Measurements from ENCODE around the gene UPB1. TPM values are rescaled to one million over a fixed set of nuclear protein-coding genes. Genes with fewer than 3 reads are reported as not detected.

The UPB1 gene
- total RNA-seq, 2 experiments from 2014 or later: 0.10 TPM; not detected in 1

GRCh38 chr22:24499706-24500276 lies 4.7 kb downstream of the UPB1 start:
- H3K4me3 Mint-ChIP-seq: no peak overlapping the region
- peaks cover 7% of the 10 kb centered on the region for H3K4me1 Mint-ChIP-seq (ENCODE audit: low read depth)
- no peaks in the 10 kb centered on the region for H3K36me3 Mint-ChIP-seq (ENCODE audit: low read depth)
- peaks cover 9% of the 10 kb centered on the region for H3K27me3 Mint-ChIP-seq (ENCODE audit: low read depth)
- no peak for DNase-seq
- CTCF ChIA-PET: interaction anchor here (1.1 to 1.2 kb wide), 2 partner anchors 26 to 166 kb away, joined by 3 to 4 read pairs; no protein-coding TSS in a partner anchor
- H3K9me3 Mint-ChIP-seq: no peaks in the 10 kb centered on the region
- intact Hi-C loops (cut with micrococcal nuclease): loop anchor here (5.0 kb wide), 1 partner anchor 227 kb away; the partner anchor contains the start of gene SPECC1L
- no peak overlapping the region for H3K27ac Mint-ChIP-seq

DNA sequence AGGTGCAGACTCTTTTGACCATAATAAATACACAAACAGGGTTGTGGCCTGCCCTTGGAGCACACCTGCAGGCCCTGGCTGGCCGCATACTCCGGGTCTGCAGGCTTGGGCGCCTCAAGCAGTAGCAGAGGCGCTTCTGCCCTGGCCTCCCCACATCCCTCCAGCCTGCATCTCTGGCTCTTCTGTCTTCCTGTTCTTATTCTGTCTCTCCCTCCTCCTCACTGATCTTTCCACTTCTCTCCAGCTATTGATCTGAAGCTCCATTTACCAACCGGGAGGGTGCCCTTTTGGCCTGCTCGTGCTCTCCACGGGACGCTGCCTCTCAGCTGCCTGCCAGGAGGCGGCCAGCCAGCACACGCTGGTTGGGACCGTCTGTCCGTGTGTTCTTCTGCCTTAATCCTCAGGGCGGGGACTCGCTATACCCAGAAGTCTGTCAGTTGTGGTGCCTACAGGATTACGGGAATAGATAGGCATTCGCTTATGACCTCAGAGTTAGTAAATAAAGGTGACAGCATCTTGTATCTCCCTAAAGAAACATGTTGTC lies 5.2 kb downstream of the UPB1 start:
- no peak for DNase-seq
- Mint-ChIP-seq H3K9me3 (no peaks in the 10 kb centered on the region), H3K27ac (no peak overlapping the region), H3K36me3 (ENCODE audit: low read depth) (no peaks in the 10 kb centered on the region), H3K27me3 (ENCODE audit: low read depth) (peaks cover 4% of the 10 kb centered on the region), H3K4me1 (ENCODE audit: low read depth) (peaks cover 7% of the 10 kb centered on the region), H3K4me3 (no peak overlapping the region)
- intact Hi-C loops (cut with micrococcal nuclease): loop anchor here (5.0 kb wide), 1 partner anchor 228 kb away; the partner anchor contains the start of gene SPECC1L
- CTCF ChIA-PET: interaction anchor here (1.1 to 6.2 kb wide), 3 partner anchors 25 to 167 kb away, joined by 3 to 45 read pairs (median 4); no protein-coding TSS in a partner anchor

DNA sequence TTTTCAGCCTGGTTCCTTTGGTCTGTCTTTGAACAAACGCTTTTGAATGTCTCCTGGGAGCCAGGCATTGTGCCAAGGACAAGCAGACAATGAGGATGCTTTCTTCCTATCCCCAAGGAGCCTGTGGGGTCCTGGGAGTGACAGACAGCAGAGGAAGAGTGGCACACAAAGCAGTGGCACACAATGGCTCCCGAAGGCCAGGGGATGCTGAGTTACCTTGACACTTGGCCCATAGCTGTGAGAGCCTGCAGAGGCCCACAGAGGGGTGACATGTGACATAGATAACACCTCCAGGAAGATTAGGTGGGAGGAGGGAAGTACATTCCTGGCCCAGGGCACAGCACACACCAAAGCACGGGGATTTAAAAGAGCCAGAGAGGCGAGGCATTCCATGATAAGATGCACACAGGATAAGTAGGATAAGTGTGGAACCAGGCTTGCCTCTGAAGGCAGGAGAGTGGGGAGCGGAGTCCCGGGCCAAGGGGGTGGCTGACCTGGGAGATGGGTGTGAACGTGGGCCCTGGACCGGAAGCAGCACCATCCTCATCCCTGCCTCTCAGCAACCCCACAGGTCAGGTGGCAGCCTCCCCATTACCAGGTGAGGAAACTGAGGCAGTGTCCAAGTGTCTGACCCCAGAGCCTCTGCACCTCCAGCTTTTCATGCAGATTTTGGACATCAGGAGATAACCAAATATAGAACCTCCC lies 6.3 kb downstream of the UPB1 start:
- H3K4me3 Mint-ChIP-seq: no peak overlapping the region
- CTCF ChIA-PET: interaction anchor here (1.3 to 6.2 kb wide), 5 partner anchors 15 to 79 kb away, joined by 5 to 45 read pairs (median 5); no protein-coding TSS in a partner anchor
- no peak for DNase-seq
- intact Hi-C loops (cut with micrococcal nuclease): loop anchor here (2.0 to 5.0 kb wide), 2 partner anchors 67 to 229 kb away; partner anchors contain the start of gene SPECC1L
- H3K9me3 Mint-ChIP-seq: no peaks in the 10 kb centered on the region
- no peaks in the 10 kb centered on the region for H3K36me3 Mint-ChIP-seq (ENCODE audit: low read depth)
- peaks cover 2% of the 10 kb centered on the region for H3K27me3 Mint-ChIP-seq (ENCODE audit: low read depth)
- no peak overlapping the region for H3K27ac Mint-ChIP-seq
- H3K4me1 Mint-ChIP-seq (ENCODE audit: low read depth): peaks cover 7% of the 10 kb centered on the region

GRCh38 chr22:24502034-24502433 lies 6.9 kb downstream of the UPB1 start:
- no peak for DNase-seq
- no peaks in the 10 kb centered on the region for H3K27me3 Mint-ChIP-seq (ENCODE audit: low read depth)
- no peak overlapping the region for H3K4me3 Mint-ChIP-seq
- no peaks in the 10 kb centered on the region for H3K36me3 Mint-ChIP-seq (ENCODE audit: low read depth)
- no peak overlapping the region for H3K27ac Mint-ChIP-seq
- CTCF ChIA-PET: interaction anchor here (0.6 to 6.2 kb wide), 18 partner anchors 8 to 361 kb away, joined by 3 to 45 read pairs (median 5); no protein-coding TSS in a partner anchor
- no peaks in the 10 kb centered on the region for H3K9me3 Mint-ChIP-seq
- intact Hi-C loops (cut with micrococcal nuclease): loop anchor here (2.0 to 5.0 kb wide), 2 partner anchors 67 to 230 kb away; partner anchors contain the start of gene SPECC1L
- H3K4me1 Mint-ChIP-seq (ENCODE audit: low read depth): peaks cover 7% of the 10 kb centered on the region

DNA sequence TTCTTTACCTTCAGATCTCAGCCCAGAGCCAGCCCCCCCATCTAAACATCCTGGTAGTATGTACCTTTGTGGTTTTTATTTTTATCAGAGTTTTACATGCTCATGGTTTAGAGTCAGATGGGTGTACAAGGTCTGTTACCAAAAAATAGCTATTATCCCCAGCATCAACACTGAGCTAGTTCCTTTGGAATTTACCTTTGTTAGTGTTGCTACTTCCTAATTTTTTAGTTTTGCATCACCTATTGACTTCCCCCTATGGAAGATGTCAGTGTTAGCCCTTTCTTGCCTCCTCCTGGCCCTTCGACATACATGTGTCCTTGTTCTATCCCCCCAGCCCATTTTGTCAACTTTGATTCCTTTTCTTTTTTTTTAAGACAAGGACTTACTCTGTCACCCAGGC lies 7.4 kb downstream of the UPB1 start:
- CTCF ChIA-PET: interaction anchor here (0.6 to 6.2 kb wide), 22 partner anchors 8 to 361 kb away, joined by 3 to 45 read pairs (median 5); no protein-coding TSS in a partner anchor
- Mint-ChIP-seq H3K36me3 (ENCODE audit: low read depth) (no peaks in the 10 kb centered on the region), H3K4me3 (no peak overlapping the region), H3K9me3 (no peaks in the 10 kb centered on the region), H3K27ac (no peak overlapping the region), H3K4me1 (ENCODE audit: low read depth) (peaks cover 7% of the 10 kb centered on the region), H3K27me3 (ENCODE audit: low read depth) (no peaks in the 10 kb centered on the region)
- DNase-seq: no peak
- intact Hi-C loops (cut with micrococcal nuclease): loop anchor here (2.0 to 5.0 kb wide), 2 partner anchors 68 to 230 kb away; partner anchors contain the start of gene SPECC1L

DNA sequence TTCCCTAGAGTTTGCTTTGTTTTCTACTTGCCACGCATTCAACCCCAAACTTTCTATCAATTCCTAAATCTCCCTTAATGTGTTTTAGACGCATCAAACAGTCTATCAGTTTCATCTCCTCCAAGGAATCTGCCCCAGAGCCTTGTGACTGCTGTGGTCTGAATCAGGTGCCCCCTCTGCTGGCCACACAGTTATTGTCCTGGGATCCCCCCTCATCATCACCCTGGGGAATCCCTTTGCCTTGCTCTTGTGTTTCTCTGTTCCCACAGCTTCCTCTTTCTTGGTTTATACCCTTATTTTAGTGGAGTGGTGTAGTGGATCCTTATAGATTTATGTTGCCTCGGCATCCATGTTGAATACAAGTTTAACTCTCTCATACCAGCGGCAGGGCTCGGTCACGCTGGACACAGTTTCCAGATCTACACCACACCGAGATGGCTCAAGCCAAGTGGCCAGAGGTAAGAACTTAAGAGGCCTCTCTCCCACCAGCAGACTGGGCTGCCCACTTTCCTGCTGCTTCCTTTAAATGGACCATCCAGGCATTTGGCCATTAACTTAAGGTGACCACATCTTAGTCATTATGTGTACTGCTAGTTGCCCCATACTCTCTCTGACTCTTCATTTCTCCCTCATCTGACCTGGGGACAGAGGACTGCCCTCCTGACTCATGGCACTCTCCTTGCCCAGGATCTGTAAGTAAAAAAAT lies 8.2 kb downstream of the UPB1 start:
- Mint-ChIP-seq H3K27ac (no peak overlapping the region), H3K36me3 (ENCODE audit: low read depth) (no peaks in the 10 kb centered on the region), H3K9me3 (no peaks in the 10 kb centered on the region), H3K4me1 (ENCODE audit: low read depth) (peaks cover 7% of the 10 kb centered on the region), H3K27me3 (ENCODE audit: low read depth) (no peaks in the 10 kb centered on the region), H3K4me3 (no peak overlapping the region)
- intact Hi-C loops (cut with micrococcal nuclease): loop anchor here (1.0 to 5.0 kb wide), 5 partner anchors 68 to 231 kb away; partner anchors contain the start of genes ADORA2A and SPECC1L
- DNase-seq: peak; percentile 87
- CTCF ChIA-PET: interaction anchor here (0.6 to 6.2 kb wide), 21 partner anchors 9 to 170 kb away, joined by 3 to 45 read pairs (median 4); no protein-coding TSS in a partner anchor

- H3K27ac Mint-ChIP-seq: no peak overlapping the region
Measured at GRCh38 chr22:24503843-24504338, 8.8 kb downstream of the UPB1 start.

DNA sequence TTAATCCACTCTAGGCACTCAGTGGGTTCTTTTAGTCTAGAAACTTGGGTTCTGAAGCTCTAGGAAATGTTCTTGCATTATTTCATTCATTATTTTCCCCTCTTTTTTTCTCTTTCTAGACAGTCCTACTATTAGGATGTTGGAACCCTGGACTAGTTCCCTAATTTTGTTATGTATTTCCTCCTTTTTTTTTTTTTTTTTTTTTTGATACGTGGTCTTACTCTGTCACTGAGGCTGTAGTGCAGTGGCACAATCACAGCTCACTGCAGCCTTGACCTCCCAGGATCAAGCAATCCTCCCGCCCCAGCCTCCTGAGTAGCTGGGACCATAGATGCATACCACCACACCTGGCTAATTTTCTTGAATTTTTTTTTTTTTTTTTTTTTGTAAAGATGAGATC lies 9.4 kb downstream of the UPB1 start:
- intact Hi-C loops (cut with micrococcal nuclease): loop anchor here (5.0 kb wide), 1 partner anchor 232 kb away; the partner anchor contains the start of gene SPECC1L
- Mint-ChIP-seq H3K4me3 (no peak overlapping the region), H3K27ac (no peak overlapping the region), H3K27me3 (ENCODE audit: low read depth) (no peaks in the 10 kb centered on the region), H3K4me1 (ENCODE audit: low read depth) (peaks cover 7% of the 10 kb centered on the region), H3K9me3 (no peaks in the 10 kb centered on the region), H3K36me3 (ENCODE audit: low read depth) (no peaks in the 10 kb centered on the region)
- CTCF ChIA-PET: interaction anchor here (0.7 to 6.2 kb wide), 4 partner anchors 21 to 163 kb away, joined by 3 to 45 read pairs (median 3); no protein-coding TSS in a partner anchor
- DNase-seq: no peak

More at GRCh38 chr22:24503843-24504338, 8.8 kb downstream of the UPB1 start:
- Mint-ChIP-seq H3K9me3 (no peaks in the 10 kb centered on the region), H3K4me1 (ENCODE audit: low read depth) (peaks cover 7% of the 10 kb centered on the region), H3K36me3 (ENCODE audit: low read depth) (no peaks in the 10 kb centered on the region), H3K27me3 (ENCODE audit: low read depth) (no peaks in the 10 kb centered on the region), H3K4me3 (no peak overlapping the region)
- CTCF ChIA-PET: interaction anchor here (1.0 to 6.2 kb wide), 6 partner anchors 20 to 155 kb away, joined by 3 to 45 read pairs (median 3); no protein-coding TSS in a partner anchor
- no peak for DNase-seq
- intact Hi-C loops (cut with micrococcal nuclease): loop anchor here (1.0 to 5.0 kb wide), 5 partner anchors 69 to 232 kb away; partner anchors contain the start of genes ADORA2A and SPECC1L

GRCh38 chr22:24504956-24505736 lies 10.0 kb downstream of the UPB1 start:
- peaks cover 7% of the 10 kb centered on the region for H3K4me1 Mint-ChIP-seq (ENCODE audit: low read depth)
- H3K27me3 Mint-ChIP-seq (ENCODE audit: low read depth): no peaks in the 10 kb centered on the region
- no peaks in the 10 kb centered on the region for H3K9me3 Mint-ChIP-seq
- intact Hi-C loops (cut with micrococcal nuclease): loop anchor here (5.0 kb wide), 1 partner anchor 233 kb away; the partner anchor contains the start of gene SPECC1L
- DNase-seq: no peak
- H3K36me3 Mint-ChIP-seq (ENCODE audit: low read depth): no peaks in the 10 kb centered on the region
- CTCF ChIA-PET: interaction anchor here (0.7 to 6.2 kb wide), 2 partner anchors 83 to 164 kb away, joined by 3 to 45 read pairs; no protein-coding TSS in a partner anchor
- no peak overlapping the region for H3K27ac Mint-ChIP-seq
- no peak overlapping the region for H3K4me3 Mint-ChIP-seq

DNA sequence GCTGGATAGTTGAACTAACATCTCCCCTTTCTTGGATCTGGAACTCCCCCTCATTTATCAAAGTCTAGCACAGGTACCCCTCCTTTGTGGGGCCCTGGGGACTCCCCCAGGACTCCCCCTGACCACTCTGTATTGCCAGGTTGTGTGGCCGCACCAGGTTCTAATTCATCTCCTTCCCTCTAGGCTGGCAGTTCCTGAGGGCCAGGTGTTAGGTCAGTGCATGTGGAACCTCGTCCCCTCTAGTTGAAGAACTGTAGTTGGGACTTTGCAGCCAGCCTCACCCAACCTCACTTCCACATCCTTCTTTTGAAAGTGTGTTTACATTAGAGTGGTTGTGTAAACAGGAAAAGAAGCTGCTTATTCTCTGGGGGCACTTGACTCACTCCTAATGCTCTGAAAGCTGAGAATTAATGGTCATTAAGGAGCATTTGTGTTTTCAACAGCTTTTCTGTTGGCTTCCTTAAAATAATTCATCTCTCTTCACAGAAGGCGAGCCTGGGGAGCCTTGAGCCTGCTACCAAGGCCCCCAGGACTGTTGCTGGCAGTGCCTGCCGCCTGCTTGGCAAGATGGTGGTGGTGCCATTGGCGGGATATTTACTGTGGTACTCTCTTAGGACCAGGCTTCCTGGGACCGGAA lies 11.8 kb downstream of the UPB1 start:
- Mint-ChIP-seq H3K27ac (no peak overlapping the region), H3K4me3 (no peak overlapping the region), H3K36me3 (ENCODE audit: low read depth) (no peaks in the 10 kb centered on the region), H3K4me1 (ENCODE audit: low read depth) (peaks cover 15% of the 10 kb centered on the region), H3K9me3 (no peaks in the 10 kb centered on the region), H3K27me3 (ENCODE audit: low read depth) (no peaks in the 10 kb centered on the region)
- CTCF ChIA-PET: interaction anchor here (0.6 to 6.2 kb wide), 5 partner anchors 10 to 288 kb away, joined by 3 to 45 read pairs (median 4); no protein-coding TSS in a partner anchor
- intact Hi-C loops (cut with micrococcal nuclease): no loop called here
- DNase-seq: no peak

All from activated naive CD4-positive, alpha-beta T cell treated with anti-CD3 and anti-CD28 coated beads for 36 hours (primary cell).